SK-N-SH (cell line): ENCODE data around the gene SZT2.

Source experiments
- CTCF ChIP-seq: fragments of 200-600 bp; sonication (generic); IDR thresholded peaks from 2 replicates; pipeline ENCODE4 v1.6.1; 2017; ENCODE audit warnings: antibody characterized with exemption, mild to moderate bottlenecking, moderate library complexity
- ELF1 ChIP-seq: IDR thresholded peaks from 2 replicates; pipeline ENCODE4 v1.4.0; 2012
- EP300 ChIP-seq, 2 experiments: IDR thresholded peaks; 2 replicates each; pipeline versions ENCODE4 v1.4.0 to v1.6.1; 2012; ENCODE audit warnings: borderline replicate concordance in 1 of 2, low read depth in 1 of 2, low read length in 1 of 2
- FOSL2 ChIP-seq: IDR thresholded peaks from 2 replicates; pipeline ENCODE4 v1.4.0; 2012; ENCODE audit warnings: low read depth, mild to moderate bottlenecking, moderate library complexity, borderline replicate concordance
- FOXJ3 ChIP-seq: sonication (generic); formaldehyde crosslinking; IDR thresholded peaks from 2 replicates; pipeline ENCODE4 v1.5.1; 2020; ENCODE audit warnings: mild to moderate bottlenecking, missing genetic modification reagents
- FOXM1 ChIP-seq: IDR thresholded peaks from 2 replicates; pipeline ENCODE4 v1.4.0; 2012; ENCODE audit warnings: low read depth, mild to moderate bottlenecking
- SIN3A ChIP-seq: IDR thresholded peaks from 2 replicates; pipeline ENCODE4 v1.6.1; 2012; ENCODE audit warnings: low read depth, mild to moderate bottlenecking, low read length, moderate library complexity, borderline replicate concordance
- TF ChIP-seq, protein P1 (sequence below): fragments of 150-350 bp; IDR thresholded peaks from 2 replicates; pipeline ENCODE4 v1.6.1; 2017; ENCODE audit warnings: antibody characterized with exemption, low read length, low read depth, borderline replicate concordance

GRCh38 chr1:43363935-43364525 lies 25.7 kb upstream of the SZT2 start:
- TF ChIP-seq ELF1, result no peak
- TF ChIP-seq CTCF, result no peak
- TF ChIP-seq SIN3A, result no peak
- no peak for TF ChIP-seq FOXM1
- no peak for TF ChIP-seq FOSL2
- TF ChIP-seq, protein P1, sequence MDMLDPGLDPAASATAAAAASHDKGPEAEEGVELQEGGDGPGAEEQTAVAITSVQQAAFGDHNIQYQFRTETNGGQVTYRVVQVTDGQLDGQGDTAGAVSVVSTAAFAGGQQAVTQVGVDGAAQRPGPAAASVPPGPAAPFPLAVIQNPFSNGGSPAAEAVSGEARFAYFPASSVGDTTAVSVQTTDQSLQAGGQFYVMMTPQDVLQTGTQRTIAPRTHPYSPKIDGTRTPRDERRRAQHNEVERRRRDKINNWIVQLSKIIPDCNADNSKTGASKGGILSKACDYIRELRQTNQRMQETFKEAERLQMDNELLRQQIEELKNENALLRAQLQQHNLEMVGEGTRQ, result no peak
- no peak for TF ChIP-seq EP300 (IDR thresholded peaks at IDR 0.05; ENCODE audit: borderline replicate concordance in 1 of 2, low read depth in 1 of 2, low read length in 1 of 2)
- TF ChIP-seq FOXJ3, result no peak
